ENCODE measurements around the gene TRIO. TPM values are rescaled to one million over a fixed set of nuclear protein-coding genes. Genes with fewer than 3 reads are reported as not detected.

The TRIO gene
- total RNA-seq, 1 experiment from 2014 or later, result 42.1 TPM

GRCh38 chr5:14441641-14442040, 298.5 kb downstream of the TRIO start:
- DNase-seq (ENCODE audit: low spot score), result no peak
- in situ Hi-C loops (cut with HindIII; ENCODE audit: low sequenced_read_pairs), result no loop called here

- no peak for DNase-seq (ENCODE audit: low spot score)
Measured at GRCh38 chr5:14442536-14442935, 299.4 kb downstream of the TRIO start.

GRCh38 chr5:14443671-14444093, 300.5 kb downstream of the TRIO start:
- DNase-seq (ENCODE audit: low spot score), result no peak
- in situ Hi-C loops (cut with HindIII; ENCODE audit: low sequenced_read_pairs), result no loop called here

More at GRCh38 chr5:14442536-14442935, 299.4 kb downstream of the TRIO start:
- in situ Hi-C loops (cut with HindIII; ENCODE audit: low sequenced_read_pairs), result no loop called here

- in situ Hi-C loops (cut with HindIII; ENCODE audit: low sequenced_read_pairs), result no loop called here
- no peak for DNase-seq (ENCODE audit: low spot score)
Measured at GRCh38 chr5:14444161-14444560, 301.0 kb downstream of the TRIO start.

GRCh38 chr5:14445013-14445412, 301.9 kb downstream of the TRIO start:
- no peak for DNase-seq (ENCODE audit: low spot score)

GRCh38 chr5:14445576-14446290, 302.6 kb downstream of the TRIO start:
- DNase-seq (ENCODE audit: low spot score), result peak; percentile 69
- in situ Hi-C loops (cut with HindIII; ENCODE audit: low sequenced_read_pairs), result no loop called here

More at GRCh38 chr5:14445013-14445412, 301.9 kb downstream of the TRIO start:
- in situ Hi-C loops (cut with HindIII; ENCODE audit: low sequenced_read_pairs), result no loop called here

- in situ Hi-C loops (cut with HindIII; ENCODE audit: low sequenced_read_pairs), result no loop called here
- peak; percentile 38 for DNase-seq (ENCODE audit: low spot score)
Measured at GRCh38 chr5:14447958-14448911, 305.1 kb downstream of the TRIO start.

GRCh38 chr5:14449052-14449661, 306.0 kb downstream of the TRIO start:
- in situ Hi-C loops (cut with HindIII; ENCODE audit: low sequenced_read_pairs), result no loop called here
- DNase-seq (ENCODE audit: low spot score), result peak; percentile 32

- in situ Hi-C loops (cut with HindIII; ENCODE audit: low sequenced_read_pairs), result no loop called here
- peak; percentile 59 for DNase-seq (ENCODE audit: low spot score)
Measured at GRCh38 chr5:14450018-14450524, 306.9 kb downstream of the TRIO start.

- in situ Hi-C loops (cut with HindIII; ENCODE audit: low sequenced_read_pairs), result no loop called here
Measured at GRCh38 chr5:14450742-14451141, 307.6 kb downstream of the TRIO start.

GRCh38 chr5:14451871-14452270, 308.7 kb downstream of the TRIO start:
- no peak for DNase-seq (ENCODE audit: low spot score)
- in situ Hi-C loops (cut with HindIII; ENCODE audit: low sequenced_read_pairs), result no loop called here

More at GRCh38 chr5:14450742-14451141, 307.6 kb downstream of the TRIO start:
- DNase-seq (ENCODE audit: low spot score), result no peak

- in situ Hi-C loops (cut with HindIII; ENCODE audit: low sequenced_read_pairs), result no loop called here
- DNase-seq (ENCODE audit: low spot score), result no peak
Measured at GRCh38 chr5:14452685-14453454, 309.7 kb downstream of the TRIO start.

- in situ Hi-C loops (cut with HindIII; ENCODE audit: low sequenced_read_pairs), result no loop called here
- no peak for DNase-seq (ENCODE audit: low spot score)
Measured at GRCh38 chr5:14453481-14453880, 310.3 kb downstream of the TRIO start.

- in situ Hi-C loops (cut with HindIII; ENCODE audit: low sequenced_read_pairs), result no loop called here
- DNase-seq (ENCODE audit: low spot score), result no peak
Measured at GRCh38 chr5:14455814-14456321, 312.7 kb downstream of the TRIO start.

- in situ Hi-C loops (cut with HindIII; ENCODE audit: low sequenced_read_pairs), result no loop called here
- DNase-seq (ENCODE audit: low spot score), result peak; percentile 46
Measured at GRCh38 chr5:14457476-14457875, 314.3 kb downstream of the TRIO start.

- peak; percentile 64 for DNase-seq (ENCODE audit: low spot score)
- in situ Hi-C loops (cut with HindIII; ENCODE audit: low sequenced_read_pairs), result no loop called here
Measured at GRCh38 chr5:14458414-14458813, 315.3 kb downstream of the TRIO start.

GRCh38 chr5:14460844-14461398, 317.8 kb downstream of the TRIO start:
- DNase-seq (ENCODE audit: low spot score), result no peak
- in situ Hi-C loops (cut with HindIII; ENCODE audit: low sequenced_read_pairs), result no loop called here

- in situ Hi-C loops (cut with HindIII; ENCODE audit: low sequenced_read_pairs), result no loop called here
- no peak for DNase-seq (ENCODE audit: low spot score)
Measured at GRCh38 chr5:14462681-14463080, 319.5 kb downstream of the TRIO start.
